Measurements from ENCODE around the gene LCE2D.

DNA sequence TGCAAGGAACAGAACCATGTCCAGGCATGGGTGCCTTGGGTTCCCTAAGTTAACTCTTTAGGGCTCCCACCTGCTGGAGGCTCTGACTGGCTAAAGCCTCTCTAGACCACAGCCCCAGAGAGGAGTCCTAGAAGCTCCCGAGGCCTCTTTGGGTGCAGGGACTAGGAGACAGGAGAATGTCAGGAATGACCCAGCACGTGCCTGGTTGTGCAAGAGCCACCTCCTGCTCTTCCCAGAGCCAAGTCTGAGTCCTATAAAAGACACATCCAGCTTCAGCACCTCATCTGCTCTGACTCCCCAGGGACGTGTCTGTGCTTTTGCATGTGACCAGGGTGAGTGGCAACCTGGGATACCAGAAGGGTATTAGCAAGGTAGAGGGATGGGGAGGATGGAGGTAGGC lies at the start of gene LCE2D:
- TF ChIP-seq POLR2A (IDR thresholded peaks at IDR 0.05) (no peak), POLR2AphosphoS5 (IDR thresholded peaks at IDR 0.05) (no peak)
- TF ChIP-seq, protein P1, sequence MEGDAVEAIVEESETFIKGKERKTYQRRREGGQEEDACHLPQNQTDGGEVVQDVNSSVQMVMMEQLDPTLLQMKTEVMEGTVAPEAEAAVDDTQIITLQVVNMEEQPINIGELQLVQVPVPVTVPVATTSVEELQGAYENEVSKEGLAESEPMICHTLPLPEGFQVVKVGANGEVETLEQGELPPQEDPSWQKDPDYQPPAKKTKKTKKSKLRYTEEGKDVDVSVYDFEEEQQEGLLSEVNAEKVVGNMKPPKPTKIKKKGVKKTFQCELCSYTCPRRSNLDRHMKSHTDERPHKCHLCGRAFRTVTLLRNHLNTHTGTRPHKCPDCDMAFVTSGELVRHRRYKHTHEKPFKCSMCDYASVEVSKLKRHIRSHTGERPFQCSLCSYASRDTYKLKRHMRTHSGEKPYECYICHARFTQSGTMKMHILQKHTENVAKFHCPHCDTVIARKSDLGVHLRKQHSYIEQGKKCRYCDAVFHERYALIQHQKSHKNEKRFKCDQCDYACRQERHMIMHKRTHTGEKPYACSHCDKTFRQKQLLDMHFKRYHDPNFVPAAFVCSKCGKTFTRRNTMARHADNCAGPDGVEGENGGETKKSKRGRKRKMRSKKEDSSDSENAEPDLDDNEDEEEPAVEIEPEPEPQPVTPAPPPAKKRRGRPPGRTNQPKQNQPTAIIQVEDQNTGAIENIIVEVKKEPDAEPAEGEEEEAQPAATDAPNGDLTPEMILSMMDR (IDR thresholded peaks at IDR 0.05), result no peak
